Spleen (tissue), 11 donors: ENCODE results near the gene CD2. TPM values are rescaled to one million over a fixed set of nuclear protein-coding genes. Genes with fewer than 3 reads are reported as not detected.
A peak's percentile ranks its signal among the peaks of the same experiment; 100 is the strongest.

Experiments used
- DNase-seq: peaks from one replicate; pipeline ENCODE4 v3.0.0-alpha.2; 2020
- H3K27ac ChIP-seq, 8 donors: fragments of 200-600 bp; sonication (generic) in 7 of 8; 1 replicate in 4 of 8; 2 replicates in 4 of 8; pipeline versions ENCODE4 v1.5.0 to v1.8.0; 2016 to 2021; ENCODE audit warnings: inconsistent platforms in 4 of 8, mild to moderate bottlenecking in 4 of 8, moderate library complexity in 1 of 8
- H3K27me3 ChIP-seq, 7 donors: fragments of 200-600 bp; sonication (generic) in 6 of 7; replicated peaks in 1 of 7; 1 replicate in 4 of 7; 2 replicates in 3 of 7; pipeline versions ENCODE4 v1.5.0 to v1.8.0; 2016 to 2021; ENCODE audit warnings: inconsistent platforms in 3 of 7, mild to moderate bottlenecking in 1 of 7
- H3K36me3 ChIP-seq, 6 donors: fragments of 200-600 bp; sonication (generic) in 5 of 6; 1 replicate in 4 of 6; 2 replicates in 2 of 6; pipeline versions ENCODE4 v1.5.0 to v1.8.0; 2016 to 2021; ENCODE audit warnings: inconsistent platforms in 2 of 6
- H3K4me1 ChIP-seq, 6 donors: fragments of 200-600 bp; sonication (generic) in 5 of 6; 1 replicate in 3 of 6; 2 replicates in 3 of 6; pipeline versions ENCODE4 v1.5.0 to v1.8.0; 2016 to 2021; ENCODE audit warnings: inconsistent platforms in 3 of 6
- H3K4me3 ChIP-seq, 8 donors: fragments of 200-600 bp; sonication (generic) in 7 of 8; 1 replicate in 4 of 8; 2 replicates in 4 of 8; pipeline versions ENCODE4 v1.5.0 to v1.8.0; 2016 to 2021; ENCODE audit warnings: inconsistent platforms in 4 of 8, mild to moderate bottlenecking in 4 of 8, moderate library complexity in 2 of 8
- H3K9me3 ChIP-seq, 8 donors: fragments of 200-600 bp; sonication (generic) in 7 of 8; 1 replicate in 4 of 8; 2 replicates in 4 of 8; pipeline versions ENCODE4 v1.5.0 to v1.8.0; 2016 to 2021; ENCODE audit warnings: inconsistent platforms in 4 of 8
- CTCF ChIP-seq, 11 experiments: fragments of 200-600 bp in 7 of 11; fragments of 450-650 bp in 4 of 11; sonication (generic) in 4 of 11; IDR thresholded peaks in 8 of 11; conservative IDR thresholded peaks in 3 of 11; 1 replicate in 7 of 11; 2 replicates in 4 of 11; pipeline versions ENCODE4 v1.4.0 to v1.8.0; 2016 to 2021; ENCODE audit warnings: antibody characterized with exemption in 11 of 11, inconsistent platforms in 4 of 11, mild to moderate bottlenecking in 1 of 11
- POLR2A ChIP-seq, 3 donors: fragments of 450-650 bp; IDR thresholded peaks; one replicate each; pipeline ENCODE4 v1.5.1; 2017; ENCODE audit warnings: antibody characterized with exemption in 3 of 3, mild to moderate bottlenecking in 1 of 3
- POLR2AphosphoS5 ChIP-seq, 3 donors: sonication (generic); formaldehyde crosslinking; IDR thresholded peaks; one replicate each; pipeline ENCODE4 v1.5.1; 2017; ENCODE audit warnings: antibody characterized with exemption in 3 of 3
- WGBS, 5 donors: extraction: QIAGEN DNeasy Blood & Tissue Kit in 3 of 5; methylation state at CpG; one replicate each; pipeline versions ENCODE4 v1.1.5 to v1.1.7; 2013 to 2018; 5-methylcytosine and 5-hydroxymethylcytosine counted together
- intact Hi-C: fragments of 100-400 bp; cut with DNase I; formaldehyde crosslinking; loops from one replicate; pipeline ENCODE4 v1.15.0; 2023; ENCODE audit warnings: low total_unique reads
- polyA plus RNA-seq, 3 donors: library from polyadenylated mRNA; stranded (reverse); fragments of 200-250 nt; gene quantifications; one replicate each; pipeline ENCODE4 v1.2.1, GENCODE V29; 2013
- total RNA-seq, 7 donors: library from RNA; depleted of rRNA in 3 of 7; stranded (reverse); fragments of >200 nt in 3 of 7; fragmentation: NEBNext Ultra II Directional in 4 of 7; extraction: Animal tissue kit (Norgen Biotek cat#: 25700) in 4 of 7; gene quantifications; one replicate each; pipeline versions ENCODE4 v1.1.0 to v1.2.1, GENCODE V29; 2016 to 2021
- donor health status: healthy with polysubstance abuse.
- donor health status: DM: no; HTN: no; CAD: no; lungs with moderate emphysema.
- donor health status: DM: no; HTN: no; CAD: no.
- donor health status: Bipolar disorder and iron deficiency.
- donor health status: healthy.
- donor health status: DM: no; HTN: no; CAD: no.
- donor health status: DM: yes; HTN: yes; CAD: no.

Gene CD2
- total and polyA plus RNA-seq, 10 donors = 21.6 to 50.5 (median 30.1) TPM

GRCh38 chr1:116808848-116809508 lies 54.7 kb downstream of the CD2 start:
- intact Hi-C loops = no loop called here
- H3K4me3 ChIP-seq = no peak overlapping the region
- H3K27me3 ChIP-seq = no peaks in the 10 kb centered on the region
- H3K27ac ChIP-seq = peak overlapping the region; percentile 16 to 82 (median 60)
- TF ChIP-seq POLR2A (IDR thresholded peaks at IDR 0.05) = no peak
- 79 to 87% (median 84%) methylated on average over 14 of the region's 14 CpGs for WGBS, 5 donors
- no peak for DNase-seq
- no peaks in the 10 kb centered on the region for H3K36me3 ChIP-seq
- H3K4me1 ChIP-seq = peaks cover 0 to 29% (median 2%) of the 10 kb centered on the region in 6 donors
- peaks cover 0 to 27% (median 17%) of the 10 kb centered on the region in 8 donors for H3K9me3 ChIP-seq

DNA sequence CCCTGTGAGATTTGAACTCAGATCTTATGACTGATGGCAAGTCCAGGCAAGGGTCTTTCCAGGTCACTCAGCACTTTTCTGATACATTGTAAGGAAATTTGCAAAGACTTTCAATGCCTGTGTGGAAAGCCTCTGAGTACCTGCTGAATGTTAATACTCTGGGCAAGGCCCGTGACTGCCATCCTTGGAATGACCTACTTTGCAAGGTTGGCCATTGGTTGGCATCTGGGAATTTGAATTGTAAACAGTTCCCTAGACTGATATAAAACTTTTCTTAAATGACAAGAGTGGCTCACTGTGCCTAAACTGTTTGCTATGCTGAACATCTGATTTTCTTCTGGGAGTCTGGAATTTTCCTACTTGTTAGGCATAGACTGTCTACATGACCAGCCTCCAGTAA lies 57.1 kb downstream of the CD2 start:
- no peaks in the 10 kb centered on the region for H3K27me3 ChIP-seq
- peak overlapping the region in 4 of 8 donors; percentile 61 to 82 (median 70) for H3K27ac ChIP-seq
- H3K4me3 ChIP-seq = no peak overlapping the region
- peaks cover 0 to 28% (median 17%) of the 10 kb centered on the region in 8 donors for H3K9me3 ChIP-seq
- peaks cover 0 to 39% (median 8%) of the 10 kb centered on the region in 6 donors for H3K4me1 ChIP-seq
- 76 to 100% (median 91%) methylated on average over 1 of the region's 1 CpG for WGBS, 5 donors
- intact Hi-C loops = no loop called here
- no peaks in the 10 kb centered on the region for H3K36me3 ChIP-seq
- no peak for DNase-seq
- TF ChIP-seq CTCF (IDR thresholded peaks at IDR 0.05 in 8 of 11, conservative IDR thresholded peaks at IDR 0.05 in 3 of 11) (no peak), POLR2AphosphoS5 (IDR thresholded peaks at IDR 0.05) (no peak), POLR2A (IDR thresholded peaks at IDR 0.05) (no peak)

DNA sequence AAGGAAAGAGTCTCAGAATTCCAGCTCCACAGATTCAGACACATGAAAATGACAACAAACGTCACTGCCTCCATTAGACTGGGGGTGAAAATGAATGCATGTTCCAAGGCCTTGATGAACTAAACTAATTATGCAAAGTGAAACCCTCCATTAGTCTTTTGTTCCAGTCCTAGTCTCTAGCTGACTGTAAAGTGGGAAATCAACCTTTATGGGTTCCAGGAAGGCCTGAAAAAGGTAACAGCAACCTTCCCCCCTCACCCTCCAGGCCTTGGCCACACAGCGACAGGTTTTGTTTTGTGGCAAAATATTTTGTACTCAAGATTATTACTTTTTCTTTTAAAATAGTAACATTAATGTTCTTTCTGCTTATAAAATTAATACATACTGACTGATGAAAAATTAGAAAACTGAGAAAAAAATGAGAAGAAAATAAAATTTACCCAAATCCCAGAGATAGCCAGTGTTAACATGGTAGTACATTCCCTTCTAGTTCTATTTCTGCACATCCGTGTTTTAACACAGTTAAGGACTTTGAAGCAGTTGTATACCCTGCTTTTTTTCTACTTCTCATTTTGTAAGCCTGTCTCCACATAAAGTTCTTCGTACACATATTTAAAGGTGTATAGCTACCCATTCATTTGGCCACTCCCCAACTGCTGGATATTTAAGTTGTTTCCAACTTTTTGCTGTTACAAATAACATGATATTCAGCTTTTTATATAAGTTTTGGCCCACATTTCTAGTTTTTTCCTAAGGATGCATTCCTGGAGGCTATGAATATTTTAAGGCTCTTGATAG lies 60.9 kb downstream of the CD2 start:
- peaks cover 0 to 35% (median 19%) of the 10 kb centered on the region in 6 donors for H3K4me1 ChIP-seq
- intact Hi-C loops = loop anchor here (5.0 kb wide), 1 partner anchor 78 kb away; no protein-coding TSS in a partner anchor
- H3K4me3 ChIP-seq = no peak overlapping the region
- peak overlapping the region in 1 of 8 donors; percentile 37 for H3K27ac ChIP-seq
- H3K27me3 ChIP-seq = no peaks in the 10 kb centered on the region
- no peak for TF ChIP-seq CTCF (IDR thresholded peaks at IDR 0.05 in 8 of 11, conservative IDR thresholded peaks at IDR 0.05 in 3 of 11)
- no peak for TF ChIP-seq POLR2AphosphoS5 (IDR thresholded peaks at IDR 0.05)
- no peak for TF ChIP-seq POLR2A (IDR thresholded peaks at IDR 0.05)
- 64 to 68% (median 66%) methylated on average over 4 of the region's 4 CpGs for WGBS, 5 donors
- H3K9me3 ChIP-seq = peaks cover 0 to 28% (median 17%) of the 10 kb centered on the region in 8 donors
- H3K36me3 ChIP-seq = no peaks in the 10 kb centered on the region
- no peak for DNase-seq

DNA sequence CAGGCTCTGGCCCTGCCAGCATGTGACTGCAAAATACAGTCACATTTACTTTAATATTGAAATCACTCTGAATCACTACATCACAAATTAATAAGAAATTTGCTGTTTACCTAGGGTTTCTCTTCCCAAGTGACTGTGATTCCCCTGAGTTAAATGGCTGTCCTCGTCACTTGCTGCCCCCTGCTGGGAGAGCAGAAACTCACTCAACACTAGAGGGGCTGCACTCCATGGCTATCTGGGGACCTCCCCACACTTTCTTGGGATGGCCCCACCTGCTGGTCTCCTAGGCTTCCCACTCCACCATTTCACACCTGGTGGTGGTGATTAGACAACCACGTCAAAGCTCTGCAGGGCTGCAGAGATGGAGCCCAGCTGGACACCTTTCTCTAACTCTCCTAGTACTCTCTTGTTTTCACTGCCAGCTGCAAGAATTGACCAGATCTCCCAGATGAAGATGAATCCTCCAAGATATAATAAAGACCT lies 63.4 kb downstream of the CD2 start:
- Histone ChIP-seq H3K9me3 (peaks cover 0 to 15% (median 10%) of the 10 kb centered on the region in 8 donors), H3K4me3 (no peak overlapping the region), H3K36me3 (no peaks in the 10 kb centered on the region), H3K4me1 (peaks cover 0 to 32% (median 19%) of the 10 kb centered on the region in 6 donors), H3K27me3 (no peaks in the 10 kb centered on the region), H3K27ac (no peak overlapping the region)
- TF ChIP-seq CTCF (IDR thresholded peaks at IDR 0.05 in 8 of 11, conservative IDR thresholded peaks at IDR 0.05 in 3 of 11) (peak in 10 of 11 experiments; percentile 27 to 73 (median 59)), POLR2AphosphoS5 (IDR thresholded peaks at IDR 0.05) (no peak), POLR2A (IDR thresholded peaks at IDR 0.05) (no peak)
- peak; percentile 82 for DNase-seq
- WGBS, 5 donors = 12 to 27% (median 17%) methylated on average over 2 of the region's 2 CpGs
- intact Hi-C loops = loop anchor here (5.0 kb wide), 1 partner anchor 80 kb away; no protein-coding TSS in a partner anchor

Other genes with a start within 250 kb of the CD2 start
- gene CD58, start 183.4 kb upstream of the CD2 start, total RNA-seq = 10 to 100 TPM; 25.5 to 52.1 (median 36.2) TPM
- gene CD58, start 183.4 kb upstream of the CD2 start, polyA plus RNA-seq = 10 to 100 TPM in 2 of 3 donors, 1 to 10 TPM in 1; 9.7 to 17.2 (median 17.0) TPM
- 1 to 10 TPM in 1 of 7 donors, under 1 TPM in 6; 0.43 to 1.2 (median 0.77) TPM for gene IGSF3, start 86.7 kb upstream of the CD2 start, total RNA-seq
- under 1 TPM; 0.09 to 0.16 (median 0.11) TPM for gene IGSF3, start 86.7 kb upstream of the CD2 start, polyA plus RNA-seq
- 10 to 100 TPM in 5 of 7 donors, 1 to 10 TPM in 2; 5.3 to 17.4 (median 11.9) TPM for gene PTGFRN, start 155.5 kb downstream of the CD2 start, total RNA-seq
- gene PTGFRN, start 155.5 kb downstream of the CD2 start, polyA plus RNA-seq = 1 to 10 TPM; 1.7 to 3.3 (median 2.4) TPM
- 10 to 100 TPM in 2 of 7 donors, 1 to 10 TPM in 5; 3.7 to 15.9 (median 9.3) TPM for gene CD101, start 247.3 kb downstream of the CD2 start, total RNA-seq
- gene CD101, start 247.3 kb downstream of the CD2 start, polyA plus RNA-seq = 1 to 10 TPM; 1.0 to 7.6 (median 1.9) TPM